ENCODE measurements around the gene FAM216A. TPM values are rescaled to one million over a fixed set of nuclear protein-coding genes. Genes with fewer than 3 reads are reported as not detected.

Gene FAM216A
- total RNA-seq, 1 experiment from 2014 or later = 10.1 TPM

GRCh38 chr12:110503432-110503831, 34.8 kb downstream of the FAM216A start:
- TF ChIP-seq ELF1 (IDR thresholded peaks at IDR 0.05; ENCODE audit: borderline replicate concordance, low read depth) = no peak
- no peak for TF ChIP-seq EZH2 (IDR thresholded peaks at IDR 0.05)
- TF ChIP-seq EGR1 (IDR thresholded peaks at IDR 0.05; ENCODE audit: low read depth) = no peak
- no peak for TF ChIP-seq POLR2AphosphoS5 (IDR thresholded peaks at IDR 0.05; ENCODE audit: low read depth, low read length)
- no peak for TF ChIP-seq FOSL1 (IDR thresholded peaks at IDR 0.05; ENCODE audit: low read depth)
- TF ChIP-seq YY1 (IDR thresholded peaks at IDR 0.05; ENCODE audit: extremely low read depth, insufficient replicate concordance, low read depth, low read length) = no peak
- no peak for TF ChIP-seq RAD21 (IDR thresholded peaks at IDR 0.05; ENCODE audit: low read depth)
- TF ChIP-seq TCF7L2 (IDR thresholded peaks at IDR 0.05; ENCODE audit: borderline replicate concordance, extremely low read depth, insufficient read depth, insufficient read length) = no peak
- no peak for TF ChIP-seq POLR2A (IDR thresholded peaks at IDR 0.05; ENCODE audit: borderline replicate concordance, extremely low read depth, insufficient read depth, insufficient read length)
- TF ChIP-seq JUND (IDR thresholded peaks at IDR 0.05) = no peak
- no peak for TF ChIP-seq ZBTB33 (IDR thresholded peaks at IDR 0.05; ENCODE audit: extremely low read depth, insufficient replicate concordance, low read length)
- TF ChIP-seq CEBPB (IDR thresholded peaks at IDR 0.05; ENCODE audit: low read depth) = no peak
- TF ChIP-seq MAX (IDR thresholded peaks at IDR 0.05) = no peak
- DNase-seq (ENCODE audit: low read depth, low spot score) (no peak), ATAC-seq (no peak)
- CTCF ChIA-PET = interaction anchor here (1.0 to 1.8 kb wide), 3 partner anchors 9 to 97 kb away, joined by 3 to 5 read pairs (median 5); partner anchors contain the start of genes FAM216A and GPN3
- POLR2A ChIA-PET = no interaction called here
- Histone ChIP-seq H3K36me3 (ENCODE audit: control insufficient read depth in 1 of 2, insufficient read depth in 2 of 2, low read length in 2 of 2) (no peaks in the 10 kb centered on the region), H4K20me1 (ENCODE audit: insufficient read depth) (no peaks in the 10 kb centered on the region), H3K79me2 (ENCODE audit: insufficient read depth, low read length) (peaks cover 33% of the 10 kb centered on the region), H3K9me2 (ENCODE audit: insufficient read depth) (no peaks in the 10 kb centered on the region), H3K4me2 (ENCODE audit: low read length) (no peak overlapping the region), H3K27me3 (ENCODE audit: insufficient read depth, low read length) (no peaks in the 10 kb centered on the region), H2AFZ (ENCODE audit: low read depth, low read length, poor library complexity, severe bottlenecking) (no peak overlapping the region), H3K9ac (ENCODE audit: low read length) (no peak overlapping the region), H3K4me1 (ENCODE audit: control insufficient read depth in 1 of 2, insufficient read depth in 2 of 2, low read length in 2 of 2) (peaks cover 11 to 23% of the 10 kb centered on the region in 2 experiments), H3K4me3 (replicated peaks in 1 of 2; ENCODE audit: low read depth in 1 of 2, low read length in 2 of 2) (no peak overlapping the region), H3K9me3 (ENCODE audit: control insufficient read depth in 1 of 2, insufficient read depth in 1 of 2, low read depth in 1 of 2, low read length in 2 of 2) (no peaks in the 10 kb centered on the region), H3K27ac (ENCODE audit: low read depth, low read length) (no peak overlapping the region)
- no TSS peak for BruUV-seq (replicated peaks)
- intact Hi-C loops (cut with micrococcal nuclease) = no loop called here
- RAD21 ChIA-PET (ENCODE audit: low non-redundant PET in 1 of 2, low total read pairs in 2 of 2, uncharacterized antibody in 2 of 2, unreplicated experiment in 2 of 2) = no interaction called here
